Suprapubic skin (tissue), 3 donors: ENCODE measurements around the gene SPRED2.

ENCODE experiments used
- EP300 ChIP-seq: sonication (generic); formaldehyde crosslinking; IDR thresholded peaks from one replicate; pipeline ENCODE4 v1.6.1; 2017; ENCODE audit warnings: antibody characterized with exemption
- POLR2A ChIP-seq, 2 donors: fragments of 450-650 bp; IDR thresholded peaks; one replicate each; pipeline ENCODE4 v1.6.1; 2017; ENCODE audit warnings: antibody characterized with exemption in 2 of 2, mild to moderate bottlenecking in 2 of 2, moderate library complexity in 2 of 2
- TF ChIP-seq, protein P1 (sequence below), 2 donors: fragments of 200-600 bp in 1 of 2; fragments of 450-650 bp in 1 of 2; sonication (generic) in 1 of 2; IDR thresholded peaks; one replicate each; pipeline ENCODE4 v1.5.1; 2016 to 2019; ENCODE audit warnings: antibody characterized with exemption in 2 of 2, mild to moderate bottlenecking in 1 of 2, moderate library complexity in 1 of 2

GRCh38 chr2:65275141-65275915 lies 157.1 kb downstream of the SPRED2 start:
- TF ChIP-seq, protein P1, sequence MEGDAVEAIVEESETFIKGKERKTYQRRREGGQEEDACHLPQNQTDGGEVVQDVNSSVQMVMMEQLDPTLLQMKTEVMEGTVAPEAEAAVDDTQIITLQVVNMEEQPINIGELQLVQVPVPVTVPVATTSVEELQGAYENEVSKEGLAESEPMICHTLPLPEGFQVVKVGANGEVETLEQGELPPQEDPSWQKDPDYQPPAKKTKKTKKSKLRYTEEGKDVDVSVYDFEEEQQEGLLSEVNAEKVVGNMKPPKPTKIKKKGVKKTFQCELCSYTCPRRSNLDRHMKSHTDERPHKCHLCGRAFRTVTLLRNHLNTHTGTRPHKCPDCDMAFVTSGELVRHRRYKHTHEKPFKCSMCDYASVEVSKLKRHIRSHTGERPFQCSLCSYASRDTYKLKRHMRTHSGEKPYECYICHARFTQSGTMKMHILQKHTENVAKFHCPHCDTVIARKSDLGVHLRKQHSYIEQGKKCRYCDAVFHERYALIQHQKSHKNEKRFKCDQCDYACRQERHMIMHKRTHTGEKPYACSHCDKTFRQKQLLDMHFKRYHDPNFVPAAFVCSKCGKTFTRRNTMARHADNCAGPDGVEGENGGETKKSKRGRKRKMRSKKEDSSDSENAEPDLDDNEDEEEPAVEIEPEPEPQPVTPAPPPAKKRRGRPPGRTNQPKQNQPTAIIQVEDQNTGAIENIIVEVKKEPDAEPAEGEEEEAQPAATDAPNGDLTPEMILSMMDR (IDR thresholded peaks at IDR 0.05) = no peak
- TF ChIP-seq EP300 (no peak), POLR2A (IDR thresholded peaks at IDR 0.05) (no peak)
